ENCODE data around the gene KITLG. TPM values are rescaled to one million over a fixed set of nuclear protein-coding genes. Genes with fewer than 3 reads are reported as not detected.

Gene KITLG
- total RNA-seq, 1 donor from 2014 or later: 6.2 TPM

DNA sequence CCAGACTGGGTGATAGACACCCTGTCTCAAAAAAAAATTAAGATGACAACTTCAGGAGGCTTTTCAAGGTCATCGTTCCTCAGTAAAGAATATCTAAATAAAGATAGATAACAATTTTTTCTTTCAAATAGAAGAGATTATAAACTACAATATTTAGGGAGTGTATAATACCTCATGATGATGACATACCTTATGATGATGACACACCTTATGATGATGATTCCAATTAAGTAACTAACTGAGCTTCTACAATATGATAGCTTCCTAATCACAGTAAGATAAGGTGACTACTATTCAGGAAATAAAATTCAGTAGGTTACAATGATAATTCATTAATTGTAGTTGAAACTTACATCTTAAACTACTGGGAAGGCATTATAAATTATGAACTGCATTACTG, 40.4 kb downstream of the KITLG start:
- peaks cover 5% of the 10 kb centered on the region for H3K4me1 Mint-ChIP-seq
- H3K4me3 Mint-ChIP-seq: no peak overlapping the region
- no peak overlapping the region for H3K27ac Mint-ChIP-seq (ENCODE audit: unreplicated experiment)
- TF ChIP-seq, protein P1, sequence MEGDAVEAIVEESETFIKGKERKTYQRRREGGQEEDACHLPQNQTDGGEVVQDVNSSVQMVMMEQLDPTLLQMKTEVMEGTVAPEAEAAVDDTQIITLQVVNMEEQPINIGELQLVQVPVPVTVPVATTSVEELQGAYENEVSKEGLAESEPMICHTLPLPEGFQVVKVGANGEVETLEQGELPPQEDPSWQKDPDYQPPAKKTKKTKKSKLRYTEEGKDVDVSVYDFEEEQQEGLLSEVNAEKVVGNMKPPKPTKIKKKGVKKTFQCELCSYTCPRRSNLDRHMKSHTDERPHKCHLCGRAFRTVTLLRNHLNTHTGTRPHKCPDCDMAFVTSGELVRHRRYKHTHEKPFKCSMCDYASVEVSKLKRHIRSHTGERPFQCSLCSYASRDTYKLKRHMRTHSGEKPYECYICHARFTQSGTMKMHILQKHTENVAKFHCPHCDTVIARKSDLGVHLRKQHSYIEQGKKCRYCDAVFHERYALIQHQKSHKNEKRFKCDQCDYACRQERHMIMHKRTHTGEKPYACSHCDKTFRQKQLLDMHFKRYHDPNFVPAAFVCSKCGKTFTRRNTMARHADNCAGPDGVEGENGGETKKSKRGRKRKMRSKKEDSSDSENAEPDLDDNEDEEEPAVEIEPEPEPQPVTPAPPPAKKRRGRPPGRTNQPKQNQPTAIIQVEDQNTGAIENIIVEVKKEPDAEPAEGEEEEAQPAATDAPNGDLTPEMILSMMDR (conservative IDR thresholded peaks at IDR 0.05): no peak
- H3K36me3 Mint-ChIP-seq (ENCODE audit: low read depth): peaks cover 9% of the 10 kb centered on the region
- peaks cover 2% of the 10 kb centered on the region for H3K9me3 Mint-ChIP-seq
- no peaks in the 10 kb centered on the region for H3K27me3 Mint-ChIP-seq (ENCODE audit: low read depth)
- DNase-seq (ENCODE audit: low read depth, low spot score): no peak

DNA sequence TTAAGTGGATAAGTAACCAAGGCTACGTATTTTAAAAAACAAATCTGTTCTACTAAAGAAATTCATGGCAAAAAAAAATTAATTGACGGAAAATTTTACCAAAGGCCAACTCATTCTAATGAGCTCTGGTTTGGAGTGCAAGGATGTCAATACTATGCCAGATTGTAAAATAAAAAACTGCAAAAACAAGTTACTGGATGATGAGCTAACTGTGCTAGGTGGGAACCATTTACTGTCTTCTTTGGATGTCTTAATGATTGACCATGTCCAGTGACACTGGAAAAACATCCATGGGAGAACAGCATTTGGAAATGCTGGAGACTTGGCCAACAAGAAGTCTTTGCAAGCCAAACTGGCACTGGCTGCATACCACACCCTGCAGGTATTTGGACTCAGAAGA, 41.6 kb downstream of the KITLG start:
- peaks cover 9% of the 10 kb centered on the region for H3K36me3 Mint-ChIP-seq (ENCODE audit: low read depth)
- TF ChIP-seq, protein P1 (conservative IDR thresholded peaks at IDR 0.05): no peak
- peaks cover 2% of the 10 kb centered on the region for H3K9me3 Mint-ChIP-seq
- peaks cover 5% of the 10 kb centered on the region for H3K4me1 Mint-ChIP-seq
- H3K27me3 Mint-ChIP-seq (ENCODE audit: low read depth): no peaks in the 10 kb centered on the region
- DNase-seq (ENCODE audit: low read depth, low spot score): no peak
- H3K4me3 Mint-ChIP-seq: no peak overlapping the region
- no peak overlapping the region for H3K27ac Mint-ChIP-seq (ENCODE audit: unreplicated experiment)

- TF ChIP-seq, protein P1 (conservative IDR thresholded peaks at IDR 0.05): no peak
- peaks cover 5% of the 10 kb centered on the region for H3K4me1 Mint-ChIP-seq
- no peak for DNase-seq (ENCODE audit: low read depth, low spot score)
- H3K4me3 Mint-ChIP-seq: no peak overlapping the region
- H3K27me3 Mint-ChIP-seq (ENCODE audit: low read depth): no peaks in the 10 kb centered on the region
- H3K9me3 Mint-ChIP-seq: peaks cover 2% of the 10 kb centered on the region
- peaks cover 4% of the 10 kb centered on the region for H3K36me3 Mint-ChIP-seq (ENCODE audit: low read depth)
- no peak overlapping the region for H3K27ac Mint-ChIP-seq (ENCODE audit: unreplicated experiment)
Measured at GRCh38 chr12:88538250-88538649, 42.0 kb downstream of the KITLG start.

- Mint-ChIP-seq H3K4me1 (peaks cover 9% of the 10 kb centered on the region), H3K36me3 (ENCODE audit: low read depth) (peaks cover 14% of the 10 kb centered on the region), H3K9me3 (peaks cover 5% of the 10 kb centered on the region), H3K4me3 (no peak overlapping the region), H3K27me3 (ENCODE audit: low read depth) (no peaks in the 10 kb centered on the region), H3K27ac (ENCODE audit: unreplicated experiment) (no peak overlapping the region)
- no peak for DNase-seq (ENCODE audit: low read depth, low spot score)
- TF ChIP-seq, protein P1 (conservative IDR thresholded peaks at IDR 0.05): no peak
Measured at GRCh38 chr12:88530868-88531267, 49.4 kb downstream of the KITLG start.

GRCh38 chr12:88529531-88530488, 50.5 kb downstream of the KITLG start:
- no peak overlapping the region for H3K27ac Mint-ChIP-seq (ENCODE audit: unreplicated experiment)
- TF ChIP-seq, protein P1 (conservative IDR thresholded peaks at IDR 0.05): no peak

More at GRCh38 chr12:88529531-88530488, 50.5 kb downstream of the KITLG start:
- peaks cover 18% of the 10 kb centered on the region for H3K36me3 Mint-ChIP-seq (ENCODE audit: low read depth)
- H3K27me3 Mint-ChIP-seq (ENCODE audit: low read depth): no peaks in the 10 kb centered on the region
- H3K4me1 Mint-ChIP-seq: peaks cover 9% of the 10 kb centered on the region
- no peak overlapping the region for H3K4me3 Mint-ChIP-seq
- DNase-seq (ENCODE audit: low read depth, low spot score): no peak
- peaks cover 11% of the 10 kb centered on the region for H3K9me3 Mint-ChIP-seq

Measured in neural crest cell (in vitro differentiated cells).